ENCODE measurements around the gene DELE1. TPM values are rescaled to one million over a fixed set of nuclear protein-coding genes. Genes with fewer than 3 reads are reported as not detected.
A peak's percentile ranks its signal among the peaks of the same experiment; 100 is the strongest.

Gene DELE1, protein sequence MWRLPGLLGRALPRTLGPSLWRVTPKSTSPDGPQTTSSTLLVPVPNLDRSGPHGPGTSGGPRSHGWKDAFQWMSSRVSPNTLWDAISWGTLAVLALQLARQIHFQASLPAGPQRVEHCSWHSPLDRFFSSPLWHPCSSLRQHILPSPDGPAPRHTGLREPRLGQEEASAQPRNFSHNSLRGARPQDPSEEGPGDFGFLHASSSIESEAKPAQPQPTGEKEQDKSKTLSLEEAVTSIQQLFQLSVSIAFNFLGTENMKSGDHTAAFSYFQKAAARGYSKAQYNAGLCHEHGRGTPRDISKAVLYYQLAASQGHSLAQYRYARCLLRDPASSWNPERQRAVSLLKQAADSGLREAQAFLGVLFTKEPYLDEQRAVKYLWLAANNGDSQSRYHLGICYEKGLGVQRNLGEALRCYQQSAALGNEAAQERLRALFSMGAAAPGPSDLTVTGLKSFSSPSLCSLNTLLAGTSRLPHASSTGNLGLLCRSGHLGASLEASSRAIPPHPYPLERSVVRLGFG
- total RNA-seq, result 100 to 1,000 TPM in 1 of 3 donors, 10 to 100 TPM in 2; 77.8 to 112 (median 84.5) TPM
- long read RNA-seq, donor 1, full-length matches to known transcripts, result 9 of 54 reads
- long read RNA-seq, donor 1, partial matches to known transcripts, result 19 of 54 reads
- long read RNA-seq, donor 1, other reads (novel, unspliced or antisense), result 26 of 54 reads
- long read RNA-seq, donor 2, full-length matches to known transcripts, result 7 of 32 reads
- long read RNA-seq, donor 2, partial matches to known transcripts, result 16 of 32 reads
- long read RNA-seq, donor 2, other reads (novel, unspliced or antisense), result 9 of 32 reads

- Histone ChIP-seq H3K36me3 (ENCODE audit: low read depth) (peaks cover 9% of the 10 kb centered on the region), H3K9me3 (no peaks in the 10 kb centered on the region), H3K4me3 (peak within 1 kb of the TSS; percentile 43), H3K4me1 (ENCODE audit: low read depth) (peaks cover 23% of the 10 kb centered on the region)
- ATAC-seq, result peak; percentile 96
- peak; percentile 94 to 97 (median 95) for DNase-seq
- TF ChIP-seq, protein P1, sequence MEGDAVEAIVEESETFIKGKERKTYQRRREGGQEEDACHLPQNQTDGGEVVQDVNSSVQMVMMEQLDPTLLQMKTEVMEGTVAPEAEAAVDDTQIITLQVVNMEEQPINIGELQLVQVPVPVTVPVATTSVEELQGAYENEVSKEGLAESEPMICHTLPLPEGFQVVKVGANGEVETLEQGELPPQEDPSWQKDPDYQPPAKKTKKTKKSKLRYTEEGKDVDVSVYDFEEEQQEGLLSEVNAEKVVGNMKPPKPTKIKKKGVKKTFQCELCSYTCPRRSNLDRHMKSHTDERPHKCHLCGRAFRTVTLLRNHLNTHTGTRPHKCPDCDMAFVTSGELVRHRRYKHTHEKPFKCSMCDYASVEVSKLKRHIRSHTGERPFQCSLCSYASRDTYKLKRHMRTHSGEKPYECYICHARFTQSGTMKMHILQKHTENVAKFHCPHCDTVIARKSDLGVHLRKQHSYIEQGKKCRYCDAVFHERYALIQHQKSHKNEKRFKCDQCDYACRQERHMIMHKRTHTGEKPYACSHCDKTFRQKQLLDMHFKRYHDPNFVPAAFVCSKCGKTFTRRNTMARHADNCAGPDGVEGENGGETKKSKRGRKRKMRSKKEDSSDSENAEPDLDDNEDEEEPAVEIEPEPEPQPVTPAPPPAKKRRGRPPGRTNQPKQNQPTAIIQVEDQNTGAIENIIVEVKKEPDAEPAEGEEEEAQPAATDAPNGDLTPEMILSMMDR (IDR thresholded peaks at IDR 0.05), result no peak
- intact Hi-C loops (cut with DNase I, micrococcal nuclease), result no loop called here
These were observed at the start of gene DELE1 for GRCh38 chr5:141923448-141924313. Gene DELE1 (plus strand): TSS chr5:141923871. CDS start chr5:141923942, 71 bp downstream.

- H3K36me3 ChIP-seq (ENCODE audit: low read depth), result no peaks in the 10 kb centered on the region
- peaks cover 45% of the 10 kb centered on the region for H3K4me1 ChIP-seq (ENCODE audit: low read depth)
- ATAC-seq (no peak), DNase-seq (no peak)
- no peak overlapping the region for H3K4me3 ChIP-seq
- TF ChIP-seq, protein P1 (IDR thresholded peaks at IDR 0.05), result no peak
- H3K9me3 ChIP-seq, result no peaks in the 10 kb centered on the region
- intact Hi-C loops (cut with DNase I, micrococcal nuclease), result no loop called here
These were observed 49.8 kb upstream of the DELE1 start for GRCh38 chr5:141873933-141874261.

DNA sequence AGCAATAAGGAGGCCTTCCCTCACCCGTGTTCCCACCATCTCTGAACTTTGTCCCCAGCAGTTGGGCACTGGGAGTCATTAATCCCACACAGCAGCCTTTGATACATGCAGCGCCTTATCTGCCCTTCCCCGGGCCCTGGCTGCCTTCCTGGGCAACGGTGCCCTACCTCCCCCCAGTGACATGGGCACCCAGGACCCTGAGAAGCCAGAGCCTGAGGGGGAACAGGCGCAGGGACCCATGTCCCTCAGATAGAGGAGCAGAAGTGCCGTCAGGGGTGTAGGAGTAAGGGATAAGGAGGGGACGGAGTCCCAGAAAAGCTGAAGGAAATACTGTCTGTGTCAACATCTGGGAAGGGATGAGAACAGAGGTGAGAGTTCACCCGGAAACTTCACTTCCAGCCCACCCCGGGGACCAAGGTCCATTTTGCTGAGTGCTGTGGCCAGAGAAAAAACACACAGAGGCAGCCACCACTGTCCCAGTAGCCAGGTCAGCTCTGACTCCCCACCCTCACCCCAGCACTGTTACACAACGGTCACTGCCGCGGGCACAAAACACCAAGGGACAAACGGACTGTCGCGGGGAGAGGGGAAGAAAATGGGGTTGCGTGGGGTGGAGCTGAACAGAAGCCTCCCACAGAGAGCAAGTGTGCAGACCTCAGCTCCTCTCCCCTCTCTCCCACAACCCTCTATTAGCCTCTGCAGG, 49.3 kb upstream of the DELE1 start:
- TF ChIP-seq, protein P1 (IDR thresholded peaks at IDR 0.05), result no peak
- Histone ChIP-seq H3K36me3 (ENCODE audit: low read depth) (no peaks in the 10 kb centered on the region), H3K4me1 (ENCODE audit: low read depth) (peaks cover 42% of the 10 kb centered on the region), H3K4me3 (no peak overlapping the region), H3K9me3 (no peaks in the 10 kb centered on the region)
- ATAC-seq (peak; percentile 56), DNase-seq (peak; percentile 82 to 86 (median 84))
- intact Hi-C loops (cut with DNase I, micrococcal nuclease), result no loop called here

- Histone ChIP-seq H3K36me3 (ENCODE audit: low read depth) (no peaks in the 10 kb centered on the region), H3K4me1 (ENCODE audit: low read depth) (peaks cover 35% of the 10 kb centered on the region), H3K4me3 (no peak overlapping the region), H3K9me3 (no peaks in the 10 kb centered on the region)
- intact Hi-C loops (cut with DNase I, micrococcal nuclease), result loop anchor here in 1 of 2 donors (5.0 kb wide), 1 partner anchor 183 kb away; no protein-coding TSS in a partner anchor
- TF ChIP-seq, protein P1 (IDR thresholded peaks at IDR 0.05), result no peak
- ATAC-seq (no peak), DNase-seq (peak in 2 of 3 donors; percentile 5 to 33)
These were observed 48.5 kb upstream of the DELE1 start for GRCh38 chr5:141875022-141875740.
